Testis (tissue), 3 donors: ENCODE measurements around the gene HBS1L. TPM values are rescaled to one million over a fixed set of nuclear protein-coding genes. Genes with fewer than 3 reads are reported as not detected.

ENCODE experiments used
- DNase-seq: peaks from one replicate; pipeline ENCODE4 v3.0.0-alpha.2; 2019
- H3K27ac ChIP-seq, 2 donors: fragments of 200-600 bp; sonication (generic); one replicate each; pipeline ENCODE4 v1.5.1; 2019
- H3K27me3 ChIP-seq: fragments of 200-600 bp; sonication (generic); one replicate; pipeline ENCODE4 v1.5.1; 2019
- H3K36me3 ChIP-seq: fragments of 200-600 bp; sonication (generic); one replicate; pipeline ENCODE4 v1.5.1; 2017; ENCODE audit warnings: low read depth; ENCODE audit errors: missing control alignments
- H3K4me1 ChIP-seq: fragments of 200-600 bp; sonication (generic); one replicate; pipeline ENCODE4 v1.5.1; 2019
- H3K4me3 ChIP-seq, 2 donors: fragments of 200-600 bp; sonication (generic); one replicate each; pipeline ENCODE4 v1.5.1; 2017 to 2019
- H3K9me3 ChIP-seq: fragments of 200-600 bp; sonication (generic); one replicate; pipeline ENCODE4 v1.5.1; 2017
- POLR2A ChIP-seq: fragments of 450-650 bp; IDR thresholded peaks from one replicate; pipeline ENCODE4 v1.6.1; 2017; ENCODE audit warnings: antibody characterized with exemption, mild to moderate bottlenecking, moderate library complexity
- WGBS, 2 donors: methylation state at CpG; one replicate each; pipeline ENCODE4 v1.1.5; 2018; 5-methylcytosine and 5-hydroxymethylcytosine counted together
- intact Hi-C: fragments of 100-400 bp; cut with DNase I; formaldehyde crosslinking; loops from one replicate; pipeline ENCODE4 v1.15.1; 2023; ENCODE audit warnings: low total_unique reads
- polyA plus RNA-seq: library from polyadenylated mRNA; stranded (reverse); fragments of 350-450 nt; fragmentation: Illumina TruSeq; extraction: RNeasy Lipid Tissue Mini Kit (QIAGEN cat#74804); gene quantifications from one replicate; pipeline ENCODE4 v1.2.3, GENCODE V29; 2014; ENCODE audit warnings: low read depth, low replicate concordance; ENCODE audit not compliant: insufficient read depth
- total RNA-seq, 2 donors: library from RNA; depleted of rRNA; stranded (reverse); fragments of >200 nt; gene quantifications; one replicate each; pipeline ENCODE4 v1.2.3, GENCODE V29; 2016
- TF ChIP-seq, protein P1 (sequence below), 3 experiments: fragments of 450-650 bp in 2 of 3; fragments of 200-600 bp in 1 of 3; sonication (generic) in 1 of 3; IDR thresholded peaks; one replicate each; pipeline ENCODE4 v1.5.1; 2016 to 2019; ENCODE audit warnings: antibody characterized with exemption in 3 of 3, mild to moderate bottlenecking in 2 of 3, moderate library complexity in 1 of 3

Gene HBS1L
- total and polyA plus RNA-seq, 3 donors from 2014 or later, result 41.1 to 54.9 (median 51.8) TPM

DNA sequence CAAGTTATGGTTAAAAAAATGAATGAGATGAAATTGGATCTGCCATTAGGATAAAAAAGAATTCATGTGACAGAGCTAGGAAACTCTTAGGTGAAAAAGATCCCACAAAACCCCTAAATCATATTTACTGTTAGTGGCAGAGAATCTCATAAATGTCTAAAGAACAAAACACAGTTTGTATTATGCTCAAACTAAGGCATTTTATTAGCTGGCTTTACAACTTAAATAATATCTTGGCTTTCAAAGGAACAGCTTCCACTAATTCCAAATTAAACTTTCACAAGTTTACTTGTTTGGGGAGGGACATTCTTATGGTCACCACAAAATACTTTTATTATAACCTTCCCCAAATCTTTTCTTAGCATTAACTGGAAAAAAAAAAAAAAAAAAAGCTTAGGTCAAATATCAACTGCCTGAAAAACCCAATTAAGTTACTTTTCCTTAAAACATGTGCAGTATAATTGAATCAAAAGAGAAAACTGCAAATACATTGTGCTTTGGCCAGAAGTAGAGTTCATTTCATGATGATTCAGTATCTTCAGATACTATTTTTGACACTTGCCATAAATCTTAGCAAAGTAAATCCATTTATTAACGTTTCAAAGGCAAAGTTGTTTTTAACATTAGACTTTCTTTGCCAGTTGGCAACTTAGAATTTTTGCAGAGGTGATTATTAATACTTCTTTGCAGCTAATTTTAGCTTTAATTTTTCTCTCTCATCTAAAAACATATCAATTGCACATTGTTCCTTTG lies 90.0 kb downstream of the HBS1L start:
- Histone ChIP-seq H3K9me3 (no peaks in the 10 kb centered on the region), H3K27ac (no peak overlapping the region), H3K36me3 (no peaks in the 10 kb centered on the region), H3K4me1 (no peaks in the 10 kb centered on the region), H3K4me3 (no peak overlapping the region), H3K27me3 (no peaks in the 10 kb centered on the region)
- TF ChIP-seq, protein P1, sequence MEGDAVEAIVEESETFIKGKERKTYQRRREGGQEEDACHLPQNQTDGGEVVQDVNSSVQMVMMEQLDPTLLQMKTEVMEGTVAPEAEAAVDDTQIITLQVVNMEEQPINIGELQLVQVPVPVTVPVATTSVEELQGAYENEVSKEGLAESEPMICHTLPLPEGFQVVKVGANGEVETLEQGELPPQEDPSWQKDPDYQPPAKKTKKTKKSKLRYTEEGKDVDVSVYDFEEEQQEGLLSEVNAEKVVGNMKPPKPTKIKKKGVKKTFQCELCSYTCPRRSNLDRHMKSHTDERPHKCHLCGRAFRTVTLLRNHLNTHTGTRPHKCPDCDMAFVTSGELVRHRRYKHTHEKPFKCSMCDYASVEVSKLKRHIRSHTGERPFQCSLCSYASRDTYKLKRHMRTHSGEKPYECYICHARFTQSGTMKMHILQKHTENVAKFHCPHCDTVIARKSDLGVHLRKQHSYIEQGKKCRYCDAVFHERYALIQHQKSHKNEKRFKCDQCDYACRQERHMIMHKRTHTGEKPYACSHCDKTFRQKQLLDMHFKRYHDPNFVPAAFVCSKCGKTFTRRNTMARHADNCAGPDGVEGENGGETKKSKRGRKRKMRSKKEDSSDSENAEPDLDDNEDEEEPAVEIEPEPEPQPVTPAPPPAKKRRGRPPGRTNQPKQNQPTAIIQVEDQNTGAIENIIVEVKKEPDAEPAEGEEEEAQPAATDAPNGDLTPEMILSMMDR (IDR thresholded peaks at IDR 0.05), result no peak
- no peak for TF ChIP-seq POLR2A
- intact Hi-C loops, result no loop called here
- 36 to 46% methylated on average over 1 of the region's 1 CpG for WGBS, 2 donors
- DNase-seq, result no peak

DNA sequence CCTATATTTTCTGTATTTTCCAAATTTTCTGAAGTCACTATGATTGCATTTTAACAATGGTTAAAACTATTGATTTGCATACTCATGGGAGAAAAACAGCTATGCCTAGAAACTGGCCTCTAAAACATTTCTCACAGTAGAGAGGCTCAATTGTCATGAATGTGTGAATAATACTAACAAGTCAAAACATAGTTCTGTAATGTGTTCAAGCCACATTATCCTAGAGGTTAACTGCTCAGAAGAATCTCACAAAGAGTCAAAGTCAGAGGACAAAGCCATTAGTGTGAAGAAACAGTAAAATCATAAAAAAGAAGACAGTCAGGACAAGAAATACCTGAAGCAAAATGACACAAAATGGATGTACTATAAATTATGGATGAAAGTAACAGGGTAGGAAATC lies 92.2 kb downstream of the HBS1L start:
- TF ChIP-seq POLR2A, result no peak
- TF ChIP-seq, protein P1 (IDR thresholded peaks at IDR 0.05), result no peak
- H3K4me1 ChIP-seq, result no peaks in the 10 kb centered on the region
- intact Hi-C loops, result no loop called here
- H3K27ac ChIP-seq, result no peak overlapping the region
- no peak for DNase-seq
- no peak overlapping the region for H3K4me3 ChIP-seq
- no peaks in the 10 kb centered on the region for H3K9me3 ChIP-seq
- H3K36me3 ChIP-seq, result no peaks in the 10 kb centered on the region
- no peaks in the 10 kb centered on the region for H3K27me3 ChIP-seq

DNA sequence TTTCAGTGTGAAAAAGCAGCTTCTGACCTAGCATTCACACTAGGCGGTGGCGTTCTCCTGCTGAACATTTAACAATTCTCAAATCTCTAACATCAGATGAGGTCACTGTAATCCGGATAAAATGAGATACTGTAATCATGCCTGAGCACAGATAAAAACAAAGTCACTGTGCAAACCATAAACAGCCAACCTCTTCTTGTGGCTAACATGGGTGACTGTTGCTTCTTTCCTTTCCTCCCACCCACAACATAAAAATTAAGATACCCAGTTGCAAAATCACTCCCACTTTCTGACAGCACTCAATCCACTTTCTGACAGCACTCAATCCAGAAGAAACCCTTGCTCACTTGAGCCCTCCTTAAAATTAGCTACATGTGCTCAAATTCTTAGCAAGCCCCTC lies 93.3 kb downstream of the HBS1L start:
- intact Hi-C loops, result no loop called here
- WGBS, 2 donors, result 85 to 93% methylated on average over 3 of the region's 3 CpGs

DNA sequence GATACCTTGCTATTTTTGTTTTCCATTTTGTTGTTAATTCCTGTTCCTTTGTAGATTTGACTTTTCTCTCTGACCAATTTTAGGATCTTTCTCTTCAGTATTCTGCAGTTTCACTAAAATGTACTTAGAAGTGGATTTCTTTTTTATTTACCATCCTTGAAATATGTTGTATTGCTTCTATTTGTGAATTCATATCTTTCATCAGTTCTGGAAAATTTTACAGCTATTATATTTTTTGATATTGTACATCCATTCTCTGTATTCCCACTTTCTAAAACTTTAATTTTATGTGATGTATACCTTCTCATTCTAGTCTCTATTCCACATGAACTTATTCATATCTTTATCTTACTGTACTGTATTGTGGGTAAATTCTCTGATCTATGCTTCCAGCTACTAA lies 95.0 kb downstream of the HBS1L start:
- Histone ChIP-seq H3K4me1 (no peaks in the 10 kb centered on the region), H3K4me3 (no peak overlapping the region), H3K9me3 (no peaks in the 10 kb centered on the region), H3K27ac (no peak overlapping the region), H3K27me3 (no peaks in the 10 kb centered on the region), H3K36me3 (no peaks in the 10 kb centered on the region)
- intact Hi-C loops, result no loop called here
- no peak for TF ChIP-seq POLR2A
- TF ChIP-seq, protein P1 (IDR thresholded peaks at IDR 0.05), result no peak
- DNase-seq, result no peak

More for the DNA sequence above, 93.3 kb downstream of the HBS1L start:
- H3K4me3 ChIP-seq, result no peak overlapping the region
- H3K27me3 ChIP-seq, result no peaks in the 10 kb centered on the region
- H3K36me3 ChIP-seq, result no peaks in the 10 kb centered on the region
- no peak for DNase-seq
- no peaks in the 10 kb centered on the region for H3K4me1 ChIP-seq
- no peaks in the 10 kb centered on the region for H3K9me3 ChIP-seq
- no peak for TF ChIP-seq POLR2A
- TF ChIP-seq, protein P1 (IDR thresholded peaks at IDR 0.05), result no peak
- H3K27ac ChIP-seq, result no peak overlapping the region

DNA sequence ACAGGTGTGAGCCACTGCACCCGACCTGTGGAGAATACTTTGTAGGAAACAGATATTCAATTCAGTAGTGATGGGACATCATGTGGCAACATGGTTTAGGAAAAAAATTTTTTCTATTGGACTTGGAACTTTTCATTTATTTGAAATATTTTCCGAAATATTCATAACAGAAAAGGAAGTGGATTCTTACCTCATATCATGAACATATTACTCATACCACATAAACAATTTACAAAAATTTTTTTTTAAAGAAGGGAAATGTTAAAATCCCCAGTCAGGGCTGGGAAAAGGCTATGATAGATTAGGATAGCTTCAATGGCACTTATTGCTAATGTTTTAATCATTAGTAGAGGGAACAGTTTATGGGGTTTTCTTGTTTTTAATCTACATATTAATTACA lies 97.9 kb downstream of the HBS1L start:
- H3K4me1 ChIP-seq, result no peaks in the 10 kb centered on the region
- 82 to 92% methylated on average over 2 of the region's 2 CpGs for WGBS, 2 donors
- H3K27ac ChIP-seq, result no peak overlapping the region
- TF ChIP-seq POLR2A, result no peak
- TF ChIP-seq, protein P1 (IDR thresholded peaks at IDR 0.05), result no peak
- H3K4me3 ChIP-seq, result no peak overlapping the region
- H3K36me3 ChIP-seq, result no peaks in the 10 kb centered on the region
- H3K9me3 ChIP-seq, result no peaks in the 10 kb centered on the region
- no peak for DNase-seq
- intact Hi-C loops, result no loop called here
- no peaks in the 10 kb centered on the region for H3K27me3 ChIP-seq
